NB4 (cell line): ENCODE measurements around the gene THSD7A.
"Not testable (repeated sequence)": the region's sequence is repeated elsewhere in the genome, so short reads cannot be mapped to it uniquely, and the experiment has no call there.

Experiments used
- POLR2A ChIP-seq: IDR thresholded peaks from 2 replicates; pipeline ENCODE4 v1.6.1; 2011; ENCODE audit warnings: mild to moderate bottlenecking; ENCODE audit not compliant: insufficient read length; ENCODE audit errors: extremely low read depth
- TF ChIP-seq, protein P1 (sequence below): IDR thresholded peaks from one replicate; pipeline ENCODE4 v1.5.1; 2012; ENCODE audit warnings: low read depth, low read length

- TF ChIP-seq, protein P1, sequence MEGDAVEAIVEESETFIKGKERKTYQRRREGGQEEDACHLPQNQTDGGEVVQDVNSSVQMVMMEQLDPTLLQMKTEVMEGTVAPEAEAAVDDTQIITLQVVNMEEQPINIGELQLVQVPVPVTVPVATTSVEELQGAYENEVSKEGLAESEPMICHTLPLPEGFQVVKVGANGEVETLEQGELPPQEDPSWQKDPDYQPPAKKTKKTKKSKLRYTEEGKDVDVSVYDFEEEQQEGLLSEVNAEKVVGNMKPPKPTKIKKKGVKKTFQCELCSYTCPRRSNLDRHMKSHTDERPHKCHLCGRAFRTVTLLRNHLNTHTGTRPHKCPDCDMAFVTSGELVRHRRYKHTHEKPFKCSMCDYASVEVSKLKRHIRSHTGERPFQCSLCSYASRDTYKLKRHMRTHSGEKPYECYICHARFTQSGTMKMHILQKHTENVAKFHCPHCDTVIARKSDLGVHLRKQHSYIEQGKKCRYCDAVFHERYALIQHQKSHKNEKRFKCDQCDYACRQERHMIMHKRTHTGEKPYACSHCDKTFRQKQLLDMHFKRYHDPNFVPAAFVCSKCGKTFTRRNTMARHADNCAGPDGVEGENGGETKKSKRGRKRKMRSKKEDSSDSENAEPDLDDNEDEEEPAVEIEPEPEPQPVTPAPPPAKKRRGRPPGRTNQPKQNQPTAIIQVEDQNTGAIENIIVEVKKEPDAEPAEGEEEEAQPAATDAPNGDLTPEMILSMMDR, result not testable (repeated sequence)
- not testable (repeated sequence) for TF ChIP-seq POLR2A
These were observed 388.1 kb downstream of the THSD7A start for GRCh38 chr7:11443934-11444333.
